HCT116 (cell line): ENCODE data around the gene INF2.

ENCODE experiments used
- EZH2phosphoT487 ChIP-seq: fragments of 200-600 bp; IDR thresholded peaks from 2 replicates; pipeline ENCODE4 v1.6.1; 2018; ENCODE audit warnings: antibody characterized with exemption, borderline replicate concordance
- POLR2A ChIP-seq: IDR thresholded peaks from 2 replicates; pipeline ENCODE4 v1.7.0; 2011; ENCODE audit warnings: borderline replicate concordance; ENCODE audit not compliant: insufficient read depth, insufficient read length; ENCODE audit errors: extremely low read depth
- YY1 ChIP-seq: IDR thresholded peaks from 2 replicates; pipeline ENCODE4 v1.6.1; 2011; ENCODE audit warnings: low read length, low read depth, moderate library complexity, mild to moderate bottlenecking; ENCODE audit not compliant: insufficient replicate concordance; ENCODE audit errors: extremely low read depth
- TF ChIP-seq, protein P1 (sequence below), 3 experiments: fragments of 200-600 bp in 1 of 3; sonication (generic) in 1 of 3; IDR thresholded peaks in 2 of 3; conservative IDR thresholded peaks in 1 of 3; 2 replicates each; pipeline ENCODE4 v1.5.1; 2012 to 2017; ENCODE audit warnings: low read depth in 2 of 3, low read length in 2 of 3, antibody characterized with exemption in 1 of 3, borderline replicate concordance in 1 of 3, control low read depth in 1 of 3, mild to moderate bottlenecking in 1 of 3, mixed read lengths in 1 of 3, mixed run types in 1 of 3, moderate library complexity in 1 of 3; ENCODE audit not compliant: insufficient read depth in 1 of 3
- TF ChIP-seq, protein P2 (sequence below): IDR thresholded peaks from 2 replicates; pipeline ENCODE4 v1.6.1; 2012
- TF ChIP-seq, protein P3 (sequence below): IDR thresholded peaks from 2 replicates; pipeline ENCODE4 v1.6.1; 2011; ENCODE audit warnings: mild to moderate bottlenecking, low read length, moderate library complexity; ENCODE audit not compliant: insufficient replicate concordance; ENCODE audit errors: extremely low read depth
- TF ChIP-seq, protein P4 (sequence below): IDR thresholded peaks from 2 replicates; pipeline ENCODE4 v1.6.1; 2012

DNA sequence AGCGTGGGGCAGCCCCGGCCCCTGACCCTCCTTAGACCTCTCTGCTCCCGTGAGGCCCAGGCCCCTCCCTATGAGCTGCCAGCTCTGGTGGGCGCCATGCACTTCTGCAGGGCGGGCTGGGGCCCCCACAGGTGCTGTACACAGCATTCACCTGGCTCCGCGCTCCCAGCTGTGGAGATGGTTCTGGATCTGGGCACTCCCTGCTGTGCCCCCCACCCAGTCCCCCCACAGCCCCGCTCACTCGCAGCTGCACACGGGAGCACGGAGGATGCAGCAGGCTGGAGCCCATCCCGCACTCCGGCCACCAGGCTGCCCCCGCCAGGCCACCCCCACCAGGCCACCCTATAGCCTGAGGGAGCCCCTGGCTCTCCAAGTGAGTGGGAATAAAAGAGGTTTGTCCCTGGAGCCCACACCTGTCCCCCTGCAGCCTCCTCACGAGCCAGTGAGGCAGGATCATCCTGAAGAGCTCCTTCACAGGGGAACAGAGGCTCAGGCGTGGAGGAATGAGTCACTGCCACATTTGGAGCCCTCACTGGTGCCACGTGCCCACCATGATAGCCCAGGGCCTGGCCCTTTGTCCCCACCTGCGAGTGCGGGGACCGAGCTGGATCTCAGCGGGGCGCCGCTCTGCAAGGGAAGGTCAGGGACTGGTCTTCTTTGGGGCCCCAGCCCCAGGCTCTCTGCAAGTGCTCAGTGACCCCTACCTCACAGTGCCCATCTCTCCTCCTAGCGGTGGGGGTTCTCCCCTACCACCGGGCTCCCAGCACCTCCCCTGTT is 36.5 kb downstream of the INF2 start:
- TF ChIP-seq, protein P1, sequence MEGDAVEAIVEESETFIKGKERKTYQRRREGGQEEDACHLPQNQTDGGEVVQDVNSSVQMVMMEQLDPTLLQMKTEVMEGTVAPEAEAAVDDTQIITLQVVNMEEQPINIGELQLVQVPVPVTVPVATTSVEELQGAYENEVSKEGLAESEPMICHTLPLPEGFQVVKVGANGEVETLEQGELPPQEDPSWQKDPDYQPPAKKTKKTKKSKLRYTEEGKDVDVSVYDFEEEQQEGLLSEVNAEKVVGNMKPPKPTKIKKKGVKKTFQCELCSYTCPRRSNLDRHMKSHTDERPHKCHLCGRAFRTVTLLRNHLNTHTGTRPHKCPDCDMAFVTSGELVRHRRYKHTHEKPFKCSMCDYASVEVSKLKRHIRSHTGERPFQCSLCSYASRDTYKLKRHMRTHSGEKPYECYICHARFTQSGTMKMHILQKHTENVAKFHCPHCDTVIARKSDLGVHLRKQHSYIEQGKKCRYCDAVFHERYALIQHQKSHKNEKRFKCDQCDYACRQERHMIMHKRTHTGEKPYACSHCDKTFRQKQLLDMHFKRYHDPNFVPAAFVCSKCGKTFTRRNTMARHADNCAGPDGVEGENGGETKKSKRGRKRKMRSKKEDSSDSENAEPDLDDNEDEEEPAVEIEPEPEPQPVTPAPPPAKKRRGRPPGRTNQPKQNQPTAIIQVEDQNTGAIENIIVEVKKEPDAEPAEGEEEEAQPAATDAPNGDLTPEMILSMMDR (IDR thresholded peaks at IDR 0.05 in 2 of 3, conservative IDR thresholded peaks at IDR 0.05 in 1 of 3; ENCODE audit: borderline replicate concordance in 1 of 3, insufficient read depth in 1 of 3, low read depth in 2 of 3, low read length in 2 of 3) = no peak
- TF ChIP-seq, protein P2, sequence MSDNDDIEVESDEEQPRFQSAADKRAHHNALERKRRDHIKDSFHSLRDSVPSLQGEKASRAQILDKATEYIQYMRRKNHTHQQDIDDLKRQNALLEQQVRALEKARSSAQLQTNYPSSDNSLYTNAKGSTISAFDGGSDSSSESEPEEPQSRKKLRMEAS = no peak
- TF ChIP-seq, protein P3, sequence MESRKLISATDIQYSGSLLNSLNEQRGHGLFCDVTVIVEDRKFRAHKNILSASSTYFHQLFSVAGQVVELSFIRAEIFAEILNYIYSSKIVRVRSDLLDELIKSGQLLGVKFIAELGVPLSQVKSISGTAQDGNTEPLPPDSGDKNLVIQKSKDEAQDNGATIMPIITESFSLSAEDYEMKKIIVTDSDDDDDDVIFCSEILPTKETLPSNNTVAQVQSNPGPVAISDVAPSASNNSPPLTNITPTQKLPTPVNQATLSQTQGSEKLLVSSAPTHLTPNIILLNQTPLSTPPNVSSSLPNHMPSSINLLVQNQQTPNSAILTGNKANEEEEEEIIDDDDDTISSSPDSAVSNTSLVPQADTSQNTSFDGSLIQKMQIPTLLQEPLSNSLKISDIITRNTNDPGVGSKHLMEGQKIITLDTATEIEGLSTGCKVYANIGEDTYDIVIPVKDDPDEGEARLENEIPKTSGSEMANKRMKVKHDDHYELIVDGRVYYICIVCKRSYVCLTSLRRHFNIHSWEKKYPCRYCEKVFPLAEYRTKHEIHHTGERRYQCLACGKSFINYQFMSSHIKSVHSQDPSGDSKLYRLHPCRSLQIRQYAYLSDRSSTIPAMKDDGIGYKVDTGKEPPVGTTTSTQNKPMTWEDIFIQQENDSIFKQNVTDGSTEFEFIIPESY = no peak
- TF ChIP-seq, protein P4, sequence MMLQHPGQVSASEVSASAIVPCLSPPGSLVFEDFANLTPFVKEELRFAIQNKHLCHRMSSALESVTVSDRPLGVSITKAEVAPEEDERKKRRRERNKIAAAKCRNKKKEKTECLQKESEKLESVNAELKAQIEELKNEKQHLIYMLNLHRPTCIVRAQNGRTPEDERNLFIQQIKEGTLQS = no peak
- no peak for TF ChIP-seq YY1
- TF ChIP-seq POLR2A = no peak
- no peak for TF ChIP-seq EZH2phosphoT487
